HG03439 (cell line): ENCODE data around the gene ASTN1.

Source experiments
- ATAC-seq: cut with Tn5 transposase; IDR thresholded peaks from one replicate; pipeline ENCODE4 v1.9.1; 2021; ENCODE audit warnings: mild to moderate bottlenecking, moderate library complexity; ENCODE audit not compliant: unreplicated experiment

The ASTN1 gene

GRCh38 chr1:176996456-176997090, 167.9 kb downstream of the ASTN1 start:
- no peak for ATAC-seq

- ATAC-seq = no peak
Measured at GRCh38 chr1:176994931-176995596, 169.4 kb downstream of the ASTN1 start.

- no peak for ATAC-seq
Measured at GRCh38 chr1:176993587-176993986, 170.9 kb downstream of the ASTN1 start.

DNA sequence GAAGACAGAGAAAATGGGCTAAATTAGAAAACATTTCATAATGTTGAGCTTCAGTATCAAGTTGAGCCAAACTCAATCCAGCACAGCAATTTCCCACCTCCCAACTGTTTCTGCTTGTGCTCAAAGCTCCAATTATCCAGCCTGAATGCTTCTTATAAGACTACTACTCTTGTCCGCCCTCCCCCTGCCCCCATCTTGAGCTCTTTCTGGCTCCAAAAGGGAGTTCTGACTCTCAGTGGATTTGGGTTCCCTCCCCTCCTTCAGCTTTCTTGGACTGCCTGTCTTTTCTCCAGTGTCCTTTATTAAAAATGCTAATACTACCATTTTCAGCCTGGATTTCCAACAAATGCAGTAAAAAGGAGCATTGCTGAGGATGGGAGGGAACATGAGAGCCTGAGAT, 174.8 kb downstream of the ASTN1 start:
- no peak for ATAC-seq

DNA sequence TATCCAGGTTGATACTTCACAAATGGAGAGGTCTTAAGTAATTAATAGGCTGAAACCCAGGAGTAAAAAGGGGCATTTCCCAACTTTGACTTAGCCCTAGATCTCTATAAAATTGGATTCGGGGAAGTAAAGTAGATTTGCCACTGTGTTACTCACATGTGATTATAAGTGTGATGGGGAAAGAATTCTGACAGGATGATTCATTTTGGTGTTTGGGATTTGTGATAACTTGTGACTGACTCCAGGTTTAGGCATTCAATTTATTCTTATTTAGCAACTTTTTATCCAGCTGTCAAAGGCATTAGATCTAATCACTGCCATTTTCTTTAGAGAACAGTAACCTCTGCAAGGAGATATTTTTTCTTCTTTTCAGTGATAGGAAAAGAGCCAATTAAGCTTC, 175.5 kb downstream of the ASTN1 start:
- ATAC-seq = no peak

DNA sequence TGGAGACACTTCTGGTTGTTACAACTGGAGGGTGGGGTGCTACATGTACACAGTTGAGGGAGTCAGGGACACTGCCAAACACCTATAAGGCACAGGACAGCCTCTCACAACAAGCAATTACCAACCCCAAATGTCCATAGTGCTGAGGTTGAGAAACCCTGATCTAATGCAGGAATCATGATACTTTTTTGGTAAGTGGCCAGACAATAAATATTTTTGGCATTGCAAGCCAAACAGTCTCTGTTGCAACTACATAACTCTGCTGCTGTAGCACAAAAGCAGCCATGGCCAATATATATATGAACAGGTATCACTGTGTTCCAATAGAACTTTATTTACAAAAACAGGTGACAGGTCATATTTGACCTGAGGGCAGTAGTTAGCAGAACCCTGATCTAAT, 177.5 kb downstream of the ASTN1 start:
- no peak for ATAC-seq

DNA sequence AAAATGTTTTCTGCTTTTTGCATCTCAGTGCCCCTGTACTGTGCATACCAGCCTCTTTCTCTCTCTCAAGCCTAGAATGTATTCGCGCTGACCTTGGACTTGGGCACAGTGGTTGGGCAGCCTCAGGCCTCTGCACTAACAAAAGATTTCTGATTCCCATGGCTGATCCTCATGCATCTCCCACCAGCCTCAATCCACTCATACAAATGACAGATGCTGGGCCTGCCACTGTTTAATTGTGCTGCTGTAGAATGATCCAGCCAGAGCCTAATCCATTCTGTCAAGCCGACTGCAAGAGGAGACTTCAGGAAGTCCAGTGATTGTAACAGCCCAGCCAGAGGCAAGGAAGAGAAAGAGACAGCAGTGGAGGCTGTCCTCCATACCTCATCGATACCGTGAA, 180.8 kb downstream of the ASTN1 start:
- ATAC-seq = no peak

DNA sequence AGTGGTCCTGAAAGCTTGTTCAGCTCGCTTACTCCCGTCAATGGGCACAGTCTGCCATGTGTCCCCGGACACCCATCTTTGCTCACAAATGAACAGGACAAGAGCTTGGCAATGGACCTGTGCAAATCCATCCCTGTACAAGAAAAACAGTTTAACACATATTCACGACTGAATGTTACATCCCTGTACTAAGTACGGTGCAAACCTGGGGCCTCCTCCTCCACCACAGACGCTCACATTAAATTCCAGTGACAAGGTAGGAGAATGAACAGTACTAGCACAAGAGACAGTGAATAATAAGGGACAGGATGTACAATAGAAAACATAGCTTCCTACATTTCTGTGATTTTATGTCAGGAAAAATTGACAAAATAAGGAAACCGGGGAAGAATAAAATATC, 187.7 kb downstream of the ASTN1 start:
- ATAC-seq = no peak

DNA sequence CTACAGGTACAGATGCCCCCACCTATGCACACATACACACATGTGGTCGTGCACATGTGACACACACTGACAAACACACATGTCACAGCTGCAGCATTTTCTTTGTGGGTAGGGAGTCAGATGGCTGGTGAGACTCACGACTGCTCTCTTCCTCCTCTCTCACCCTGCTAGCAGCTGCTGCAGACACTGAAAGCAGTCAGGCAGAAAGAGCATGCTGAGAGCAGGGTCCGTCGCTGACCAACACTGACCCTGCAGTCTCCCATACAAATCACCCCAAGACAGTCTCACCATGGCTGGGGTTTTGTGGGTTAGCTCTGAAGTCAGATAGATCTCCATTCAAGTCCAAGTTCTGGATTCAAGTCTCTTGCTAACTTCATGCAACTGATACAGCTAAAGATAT, 188.3 kb downstream of the ASTN1 start:
- ATAC-seq = no peak

DNA sequence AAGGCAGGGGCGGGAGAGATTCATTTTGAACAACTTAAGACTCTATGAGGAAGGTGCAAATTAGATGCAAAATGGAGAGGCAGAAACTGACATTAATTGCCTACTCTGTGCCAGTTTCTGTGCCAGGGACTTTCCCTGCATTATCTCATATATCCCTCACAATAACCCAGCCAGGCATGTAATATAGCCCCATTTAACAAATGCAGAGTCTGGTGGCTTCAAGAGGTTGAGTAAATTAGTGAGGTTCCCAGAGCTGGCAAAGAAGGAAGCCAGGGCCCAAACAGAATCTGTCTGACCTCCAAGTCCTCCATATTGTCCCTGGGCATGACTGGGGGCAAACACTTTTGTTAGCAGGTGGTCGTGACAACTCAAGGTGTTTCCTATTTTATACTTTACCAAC, 199.8 kb downstream of the ASTN1 start:
- no peak for ATAC-seq

DNA sequence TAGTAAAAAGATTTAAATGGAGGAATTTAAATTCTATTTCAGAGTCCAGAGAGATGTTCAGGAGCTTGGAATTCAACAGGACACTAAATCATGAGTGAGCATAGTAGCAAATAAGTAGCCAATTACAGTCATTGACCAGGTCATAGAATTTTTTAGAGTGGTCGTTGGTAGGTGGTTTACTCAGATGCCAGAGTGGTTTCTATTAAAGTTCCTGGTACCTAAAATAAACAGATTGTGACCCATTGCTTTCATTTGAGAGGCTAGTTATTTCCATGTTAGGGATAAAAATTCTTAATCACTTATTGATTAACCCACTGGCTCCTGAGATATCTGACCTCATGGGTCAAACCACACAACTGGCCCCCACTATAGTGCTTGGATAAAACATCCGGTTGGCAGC, 201.3 kb downstream of the ASTN1 start:
- ATAC-seq = no peak

GRCh38 chr1:176961678-176962077, 202.8 kb downstream of the ASTN1 start:
- ATAC-seq = no peak

- ATAC-seq = no peak
Measured at GRCh38 chr1:176959191-176959820, 205.2 kb downstream of the ASTN1 start.

GRCh38 chr1:176957603-176958002, 206.9 kb downstream of the ASTN1 start:
- no peak for ATAC-seq

GRCh38 chr1:176954242-176954641, 210.3 kb downstream of the ASTN1 start:
- ATAC-seq = no peak

DNA sequence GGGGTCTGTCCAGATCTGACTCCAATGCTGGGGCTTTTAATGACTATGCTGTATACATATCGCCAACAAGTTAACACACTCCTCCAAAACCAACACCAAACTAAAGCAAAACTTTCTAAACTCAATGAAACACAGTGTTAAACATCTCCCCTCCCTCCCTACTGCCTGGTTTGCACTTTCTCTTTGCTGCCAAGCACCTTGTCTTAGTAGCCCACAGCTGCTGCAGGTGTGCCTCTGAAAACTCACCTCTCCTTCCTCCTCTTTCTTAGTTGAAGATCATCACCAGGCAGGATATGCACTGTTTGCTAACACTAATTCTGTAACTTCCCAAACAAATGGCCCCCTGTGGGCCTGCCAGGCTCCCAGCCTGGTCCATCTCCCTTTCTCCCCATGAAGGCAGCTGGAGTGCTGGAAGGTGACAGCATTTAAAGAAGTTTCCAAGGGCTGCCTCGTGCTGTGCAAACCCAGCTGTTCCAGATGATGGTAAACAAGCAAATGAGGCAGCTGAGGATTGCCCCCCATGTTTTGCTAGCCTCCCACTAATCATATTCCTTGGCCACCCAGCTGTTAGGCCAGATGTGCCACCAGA, 213.7 kb downstream of the ASTN1 start:
- ATAC-seq = no peak

DNA sequence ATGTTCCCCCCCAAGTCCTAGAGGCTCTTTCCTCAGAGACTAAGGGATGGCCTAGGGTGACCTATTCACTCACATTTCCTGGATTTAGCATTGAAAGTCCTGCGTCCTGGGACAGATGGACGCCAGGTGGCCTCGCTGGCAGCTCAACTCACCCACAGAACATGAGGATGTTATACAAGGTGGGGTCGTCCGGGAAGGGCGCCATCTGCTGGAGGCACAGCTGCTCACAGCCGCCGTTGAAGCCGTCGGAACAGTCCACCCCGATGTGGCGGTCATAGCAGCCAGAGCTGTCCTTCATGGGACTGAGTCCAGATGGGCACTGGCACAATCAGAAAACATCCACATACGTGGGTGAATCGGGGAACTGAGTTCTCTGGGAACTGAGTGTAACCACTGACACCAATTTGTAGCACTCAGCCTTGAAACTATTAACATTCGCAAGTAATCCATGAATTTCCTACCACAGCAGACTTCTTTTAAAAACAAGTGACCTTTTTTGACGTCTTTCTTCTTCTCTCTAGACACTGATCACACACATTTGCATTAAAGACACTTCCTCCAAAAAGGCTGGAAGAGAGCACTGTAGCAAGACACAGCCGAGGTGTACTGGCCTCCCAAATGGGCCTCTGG, 215.4 kb downstream of the ASTN1 start:
- no peak for ATAC-seq

DNA sequence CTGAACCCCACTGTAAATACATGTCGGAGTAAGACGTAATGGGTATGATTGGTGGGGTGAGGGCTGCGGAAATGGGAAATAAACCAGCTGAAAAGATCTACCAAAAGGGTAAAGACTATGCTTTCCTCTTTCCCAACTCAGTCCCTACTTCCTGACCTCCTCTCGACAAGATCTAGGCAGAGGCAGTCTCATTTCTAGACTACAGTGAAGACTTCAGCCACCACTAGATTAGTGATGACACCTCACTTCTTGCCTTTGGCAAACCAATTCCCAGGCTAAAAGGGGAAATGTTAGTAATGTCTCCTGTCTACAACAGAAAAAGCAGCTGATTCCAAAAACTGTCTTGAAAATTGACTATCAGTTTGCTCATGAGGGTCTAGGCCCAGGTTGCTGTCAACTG, 219.9 kb downstream of the ASTN1 start:
- ATAC-seq = no peak

DNA sequence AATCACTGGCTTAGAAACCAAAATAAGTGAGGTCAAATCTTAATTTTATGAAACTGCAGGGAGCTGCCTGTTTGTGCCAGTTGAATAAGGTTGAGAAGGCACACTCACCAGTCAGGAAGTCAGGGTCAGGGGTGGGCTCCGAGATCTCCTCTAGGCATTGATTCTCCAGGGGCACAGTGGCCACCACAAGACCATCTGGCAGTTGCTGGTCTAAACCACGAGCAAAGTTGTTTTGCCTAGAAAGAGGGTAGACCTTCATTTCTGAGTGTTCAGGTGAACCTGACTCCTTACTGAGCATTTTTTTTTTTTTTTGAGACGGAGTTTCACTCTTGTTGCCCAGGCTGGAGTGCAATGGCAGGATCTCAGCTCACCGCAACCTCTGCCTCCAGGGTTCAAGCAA, 220.7 kb downstream of the ASTN1 start:
- ATAC-seq = no peak

DNA sequence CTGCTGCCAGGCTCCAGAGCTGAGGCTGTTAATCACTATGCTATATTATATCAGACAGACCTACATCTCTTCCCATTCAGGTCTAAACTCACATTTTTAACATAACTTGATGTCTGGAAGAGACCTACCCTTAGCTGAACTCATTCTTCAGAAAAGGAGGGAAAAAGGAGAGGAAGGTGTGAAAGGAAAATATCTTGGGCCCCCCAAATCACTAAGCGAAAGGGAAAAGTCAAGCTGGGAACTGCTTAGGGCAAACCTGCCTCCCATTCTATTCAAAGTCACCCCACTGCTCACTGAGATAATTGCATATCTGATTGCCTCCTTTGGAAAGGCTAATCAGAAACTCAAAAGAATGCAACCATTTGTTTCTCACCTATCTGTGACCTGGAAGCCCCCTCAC, 222.2 kb downstream of the ASTN1 start:
- ATAC-seq = no peak

DNA sequence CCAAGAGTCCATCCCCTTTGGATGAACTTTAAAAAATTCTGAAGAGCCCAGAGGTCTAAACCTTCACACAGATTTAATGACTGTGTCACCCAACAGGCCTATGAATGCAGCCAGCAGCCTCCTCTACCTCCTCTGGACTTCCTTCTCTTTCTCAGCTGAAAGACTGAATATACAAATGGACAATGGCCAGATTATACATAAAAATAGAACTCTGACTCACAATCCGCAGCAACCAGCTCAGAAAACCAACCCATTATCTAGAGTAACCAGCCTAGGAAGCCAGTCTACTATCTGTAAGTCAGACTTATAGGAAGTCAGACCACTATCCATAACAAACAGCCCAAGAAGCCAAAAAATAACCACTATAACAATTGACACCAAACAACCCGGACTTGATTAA, 224.5 kb downstream of the ASTN1 start:
- ATAC-seq = no peak

GRCh38 chr1:176938375-176938774, 226.1 kb downstream of the ASTN1 start:
- no peak for ATAC-seq
